ENCODE results near the gene DIO2.

- TF ChIP-seq CTCF (IDR thresholded peaks at IDR 0.05) (no peak), POLR2A (IDR thresholded peaks at IDR 0.05) (no peak)
Observed at GRCh38 chr14:80223696-80224465, 12.6 kb upstream of the DIO2 start.
